Islet precursor cell (in vitro differentiated cells): ENCODE data around the gene VEPH1.

Experiments
- DNase-seq: peaks from one replicate; pipeline ENCODE4 v3.0.0-alpha.2; 2018

Gene VEPH1

GRCh38 chr3:157423337-157423736 is 79.9 kb downstream of the VEPH1 start:
- DNase-seq: no peak

DNA sequence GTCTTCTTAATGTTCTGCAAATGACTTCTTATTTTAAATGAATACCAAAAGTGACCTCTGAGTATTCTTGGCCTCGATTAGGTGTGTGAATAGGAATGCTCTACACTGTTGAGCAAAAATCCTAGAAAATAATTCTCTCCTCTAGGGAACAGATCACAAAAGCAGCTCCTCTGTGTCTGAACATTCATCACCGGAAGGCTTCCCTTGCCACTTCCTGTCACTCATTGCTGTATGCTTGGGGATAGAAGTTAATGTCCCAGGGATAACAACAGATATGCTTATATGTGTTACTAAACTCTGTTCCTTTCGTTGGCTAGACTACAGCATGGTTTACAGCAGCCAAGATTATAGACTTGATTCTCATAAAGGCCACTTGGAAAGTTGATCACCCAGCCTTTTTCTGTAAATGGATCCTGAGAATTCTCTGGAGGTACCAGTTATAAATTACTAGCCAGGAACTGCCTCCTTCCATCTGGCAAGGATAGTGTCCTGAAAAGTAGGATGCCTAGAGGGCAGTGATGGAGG is 82.5 kb downstream of the VEPH1 start:
- no peak for DNase-seq

- DNase-seq: no peak
These were observed 85.1 kb downstream of the VEPH1 start for GRCh38 chr3:157418104-157418503.

GRCh38 chr3:157417247-157417646 is 86.0 kb downstream of the VEPH1 start:
- no peak for DNase-seq

DNA sequence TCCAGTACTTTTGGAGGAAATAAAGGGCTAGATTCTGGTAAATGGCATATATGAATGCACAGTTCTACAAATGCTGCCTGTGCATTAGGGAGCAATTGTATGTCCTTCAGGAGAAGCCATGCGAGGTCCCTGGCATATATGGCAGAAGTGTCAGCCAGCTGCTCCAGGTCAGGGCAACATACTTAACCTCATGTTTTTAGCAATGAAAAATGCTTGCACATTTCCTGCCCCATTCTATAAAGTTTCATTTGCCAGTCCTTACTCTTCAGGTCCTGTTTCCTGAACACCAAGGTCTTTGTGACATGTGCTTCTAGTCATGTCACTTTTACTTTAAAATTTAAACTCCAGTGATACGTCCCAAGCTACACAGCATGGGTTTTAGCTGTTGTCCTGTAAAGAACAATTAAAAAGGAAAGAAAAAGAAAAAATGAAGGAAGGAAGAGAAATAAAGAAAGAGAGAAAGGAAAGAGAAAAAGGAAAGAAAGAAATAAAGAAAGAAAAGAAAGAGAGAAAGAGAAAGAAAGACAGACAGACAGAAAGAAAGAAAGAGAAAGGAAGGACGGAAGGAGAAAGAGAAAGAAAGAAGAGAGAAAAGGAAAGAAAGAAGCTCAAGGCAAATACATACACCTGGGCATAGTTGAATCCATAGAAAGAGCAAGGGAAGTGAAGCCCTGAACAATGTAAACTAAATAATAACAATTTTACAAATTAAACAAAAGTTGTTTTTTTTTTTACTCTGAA is 86.7 kb downstream of the VEPH1 start:
- no peak for DNase-seq

GRCh38 chr3:157414861-157415260 is 88.4 kb downstream of the VEPH1 start:
- no peak for DNase-seq

GRCh38 chr3:157412323-157412855 is 90.8 kb downstream of the VEPH1 start:
- DNase-seq: no peak

- no peak for DNase-seq
These were observed 92.3 kb downstream of the VEPH1 start for GRCh38 chr3:157410945-157411344.

- no peak for DNase-seq
These were observed 93.7 kb downstream of the VEPH1 start for GRCh38 chr3:157409516-157409915.

- DNase-seq: no peak
These were observed 94.6 kb downstream of the VEPH1 start for GRCh38 chr3:157408499-157409149.

DNA sequence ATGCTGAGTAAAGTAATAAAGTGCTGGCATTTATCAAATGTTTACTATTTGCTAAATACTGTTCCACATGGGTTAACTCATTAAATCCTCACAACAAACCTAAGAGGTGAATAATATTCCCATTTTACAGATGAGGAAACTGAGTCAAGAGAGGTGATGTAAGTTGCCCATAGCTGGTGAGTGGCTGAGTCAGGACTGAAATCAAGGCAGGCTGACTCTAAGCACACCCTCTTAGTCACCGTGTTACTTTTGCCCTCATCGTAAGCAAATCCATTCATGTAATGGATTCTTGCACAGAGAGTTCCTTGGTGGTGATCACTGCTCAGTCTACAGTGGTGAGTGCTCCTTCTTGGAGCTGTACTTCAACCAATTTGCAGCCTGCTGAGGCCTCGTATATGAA is 95.4 kb downstream of the VEPH1 start:
- no peak for DNase-seq

GRCh38 chr3:157406394-157406793 is 96.8 kb downstream of the VEPH1 start:
- no peak for DNase-seq

- DNase-seq: no peak
These were observed 97.8 kb downstream of the VEPH1 start for GRCh38 chr3:157405457-157405856.

DNA sequence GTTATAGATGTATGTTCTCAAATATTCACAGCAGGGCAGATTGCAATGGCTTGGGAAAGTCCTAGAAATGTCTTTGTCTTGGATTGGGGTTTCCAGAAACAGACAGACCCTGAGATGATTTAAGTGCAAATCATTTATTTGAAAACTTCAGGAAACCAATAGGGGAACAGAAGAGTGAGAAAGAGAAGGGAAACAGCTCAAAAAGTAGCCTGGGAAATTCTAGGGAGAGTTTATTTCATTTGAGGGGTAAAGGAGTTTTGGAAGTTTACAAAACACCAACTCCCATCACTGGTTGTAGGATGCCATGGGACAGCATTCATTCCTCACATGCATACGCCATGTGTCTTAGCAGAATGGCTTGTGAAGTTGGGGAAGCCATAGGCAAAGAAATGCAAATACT is 98.8 kb downstream of the VEPH1 start:
- no peak for DNase-seq

DNA sequence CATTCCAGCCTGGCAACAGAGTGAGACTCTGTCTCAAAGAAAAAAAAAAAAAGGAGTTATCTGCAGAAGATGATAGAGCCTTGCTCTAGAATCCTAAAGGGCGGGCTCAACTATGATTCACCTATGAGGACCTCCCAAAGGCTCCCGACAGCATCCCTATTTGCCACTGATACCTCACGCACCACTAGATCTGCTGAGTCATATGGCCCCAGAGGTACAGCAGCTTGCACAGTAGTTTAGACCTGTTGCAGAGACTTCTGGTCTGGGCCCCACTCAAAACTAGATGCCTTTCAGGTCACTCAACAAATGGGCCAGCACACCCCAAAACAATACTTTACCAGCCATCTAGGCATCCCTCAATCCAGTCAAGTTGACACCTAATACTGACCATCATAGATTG is 104.6 kb downstream of the VEPH1 start:
- no peak for DNase-seq

DNA sequence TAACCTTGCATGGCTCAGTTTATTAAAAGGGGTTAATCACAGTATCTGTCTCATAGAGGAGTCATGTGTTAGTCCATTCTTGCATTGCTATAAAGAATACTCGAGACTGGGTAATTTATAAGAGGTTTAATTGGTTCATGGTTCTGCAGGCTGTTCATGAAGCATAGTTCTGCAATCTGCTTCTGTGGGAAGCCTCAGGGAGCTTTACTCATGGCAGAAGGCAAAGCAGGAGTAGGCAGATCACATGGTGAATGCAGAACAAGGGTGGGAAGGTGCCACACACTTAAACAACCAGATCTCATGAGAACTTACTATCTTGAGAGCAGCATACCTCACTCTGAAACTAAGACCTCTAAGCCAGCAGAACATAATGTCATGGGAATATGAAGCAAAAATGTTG is 108.8 kb downstream of the VEPH1 start:
- DNase-seq: no peak

DNA sequence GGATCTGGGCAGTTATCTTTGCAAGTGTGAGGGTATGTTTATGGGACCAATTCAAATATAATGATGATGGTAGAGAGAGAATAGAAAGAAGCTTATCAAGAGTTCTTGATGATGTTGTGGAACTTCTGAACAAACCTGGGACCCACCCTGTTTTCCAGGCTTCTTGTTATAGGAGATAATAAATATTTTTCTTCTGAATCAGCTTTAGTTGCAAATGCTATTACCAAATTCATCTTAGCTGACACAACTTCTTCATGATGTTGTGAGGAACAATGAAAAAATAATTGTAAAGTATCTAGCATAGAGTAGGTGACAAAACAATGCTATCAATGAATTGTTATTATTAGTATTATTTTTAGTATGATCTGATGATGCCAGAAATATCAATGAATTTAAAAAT is 110.1 kb downstream of the VEPH1 start:
- no peak for DNase-seq

GRCh38 chr3:157392104-157392503 is 111.1 kb downstream of the VEPH1 start:
- no peak for DNase-seq

DNA sequence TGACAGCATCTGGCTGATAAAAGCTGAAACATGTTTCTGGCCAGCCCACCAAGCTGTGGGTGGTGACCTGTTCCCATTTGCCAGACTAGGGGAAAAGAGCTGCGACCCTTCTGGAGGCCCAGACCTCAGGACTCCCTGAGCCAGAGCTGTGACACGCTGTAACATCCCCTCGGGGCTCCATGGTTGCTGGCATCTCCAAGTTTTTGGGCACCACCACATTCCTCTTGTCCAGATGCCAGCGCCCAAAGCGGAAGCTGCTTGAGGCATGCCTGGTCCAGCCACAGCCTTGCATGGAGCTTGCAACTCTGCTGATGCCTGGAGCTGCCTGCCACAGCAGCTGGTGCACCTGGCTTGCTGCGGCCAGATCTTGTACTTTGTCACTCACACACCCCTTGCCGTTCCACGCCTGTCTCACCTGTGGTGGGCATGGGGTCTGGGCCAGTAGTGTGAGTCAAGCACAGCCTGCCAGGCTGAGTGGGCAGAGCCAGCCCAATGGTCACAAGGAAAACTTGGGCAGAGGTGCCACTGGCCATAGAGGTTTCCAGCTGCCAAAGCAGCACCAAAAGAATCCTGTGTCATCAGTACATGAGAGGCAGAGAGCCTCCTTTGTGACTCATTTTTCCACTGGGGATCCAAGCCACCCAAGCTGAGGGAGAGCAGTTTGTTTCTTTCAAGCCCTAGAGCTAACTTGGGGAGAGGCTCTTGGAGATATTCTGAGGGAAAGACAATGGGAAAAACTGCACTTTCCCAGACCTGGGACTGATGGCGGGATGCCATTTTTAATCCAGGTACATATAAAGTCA is 112.3 kb downstream of the VEPH1 start:
- no peak for DNase-seq

DNA sequence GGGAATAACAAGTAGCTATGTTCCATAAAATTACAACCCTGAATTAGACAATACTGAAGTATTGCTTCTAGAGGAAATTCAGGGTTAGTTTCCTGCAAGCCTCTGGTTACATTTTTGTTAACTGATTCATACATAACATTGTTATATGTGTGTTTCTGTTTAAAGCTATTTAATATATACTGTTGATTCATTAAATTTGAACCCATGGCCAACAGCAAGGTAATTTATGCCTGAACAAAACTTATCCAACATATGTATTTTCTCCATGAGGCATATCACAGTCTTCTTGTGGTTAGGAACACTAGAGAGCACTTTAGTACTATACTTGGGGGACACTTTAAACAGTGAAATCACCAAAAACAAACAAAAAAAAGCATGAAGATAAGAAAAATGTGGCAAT is 114.2 kb downstream of the VEPH1 start:
- DNase-seq: no peak

DNA sequence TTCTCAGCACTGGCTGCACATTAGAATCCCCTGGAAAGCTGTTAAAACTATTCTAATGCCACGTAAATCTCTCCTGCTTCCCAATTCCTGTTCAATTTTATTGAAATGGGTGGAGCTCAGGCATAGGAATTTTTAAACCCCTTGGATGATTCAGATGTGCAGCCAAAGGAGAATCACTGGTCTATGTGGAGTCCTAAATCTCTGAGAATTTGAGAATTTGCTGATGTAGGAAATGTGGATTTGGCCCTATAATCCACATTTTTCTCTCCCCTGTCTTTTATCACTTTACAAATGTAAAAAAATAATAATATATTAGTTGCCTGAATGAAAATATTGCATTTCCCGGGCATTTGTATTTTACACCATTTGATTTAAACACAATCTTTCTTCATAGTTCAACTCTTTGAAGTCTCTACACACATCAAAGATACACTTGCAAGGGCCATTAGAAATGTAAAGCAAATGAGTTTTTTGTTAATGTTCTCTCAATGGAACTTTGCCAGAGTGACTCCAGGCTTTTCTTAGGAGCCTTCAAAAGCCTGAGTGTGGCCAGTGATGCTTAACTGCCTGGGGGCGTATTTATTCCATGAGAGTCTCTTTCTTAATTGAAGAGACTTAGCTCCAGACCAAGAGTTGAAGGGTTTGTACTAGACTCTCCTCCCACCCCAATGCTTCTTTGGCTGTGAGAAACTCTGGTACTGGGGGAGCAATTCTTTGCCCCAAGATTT is 115.3 kb downstream of the VEPH1 start:
- no peak for DNase-seq

- DNase-seq: no peak
These were observed 118.7 kb downstream of the VEPH1 start for GRCh38 chr3:157384491-157384890.

DNA sequence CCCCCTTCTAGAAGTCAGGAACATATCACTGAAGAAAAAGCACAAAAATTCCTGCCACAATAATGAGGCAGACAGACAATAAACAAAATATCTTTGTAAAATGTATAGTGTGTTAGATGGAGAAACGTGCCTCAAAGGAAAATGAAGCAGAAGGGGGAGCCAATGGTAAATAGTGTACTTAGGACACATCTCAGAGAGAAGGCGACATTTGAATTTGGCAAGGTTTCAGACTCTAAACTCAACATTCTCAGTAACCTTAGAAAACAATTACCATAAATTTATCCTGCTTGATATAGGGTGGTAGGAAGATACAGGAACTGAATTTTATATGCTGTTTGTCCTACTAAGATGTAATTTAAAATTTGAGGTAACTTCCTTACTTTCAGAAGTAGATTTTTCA is 119.2 kb downstream of the VEPH1 start:
- no peak for DNase-seq
